Activated CD4-positive, alpha-beta T cell treated with anti-CD3 and anti-CD28 coated beads for 1 hour (primary cell): ENCODE data around the gene ARFIP1.
"Not testable (repeated sequence)": the region's sequence is repeated elsewhere in the genome, so short reads cannot be mapped to it uniquely, and the experiment has no call there.

ENCODE experiments used
- DNase-seq: peaks from one replicate; pipeline ENCODE4 v3.0.0-alpha.2; 2020

The ARFIP1 gene

GRCh38 chr4:152779513-152780266, at the start of gene ARFIP1, which contains the start of gene TIGD4:
TSS of gene ARFIP1 (plus strand) at chr4:152779954. CDS start at chr4:152829634, 49,680 bp downstream.
TSS of gene TIGD4 (minus strand) at chr4:152779730. CDS start at chr4:152771004, 8,726 bp downstream.
- DNase-seq: peak; percentile 92

- no peak for DNase-seq
Observed at GRCh38 chr4:152731997-152732396, 47.8 kb upstream of the ARFIP1 start.

GRCh38 chr4:152734015-152734698, 45.6 kb upstream of the ARFIP1 start:
- no peak for DNase-seq

- DNase-seq: no peak
Observed at GRCh38 chr4:152734699-152735050, 45.1 kb upstream of the ARFIP1 start.

GRCh38 chr4:152735396-152735859, 44.3 kb upstream of the ARFIP1 start:
- DNase-seq: no peak

GRCh38 chr4:152735906-152736305, 43.8 kb upstream of the ARFIP1 start:
- no peak for DNase-seq

- no peak for DNase-seq
Observed at GRCh38 chr4:152738827-152739226, 40.9 kb upstream of the ARFIP1 start.

GRCh38 chr4:152747444-152747843, 32.3 kb upstream of the ARFIP1 start:
- no peak for DNase-seq

- no peak for DNase-seq
Observed at GRCh38 chr4:152748619-152749018, 31.1 kb upstream of the ARFIP1 start.

- no peak for DNase-seq
Observed at GRCh38 chr4:152763796-152764195, 16.0 kb upstream of the ARFIP1 start.

- DNase-seq: not testable (repeated sequence)
Observed at GRCh38 chr4:152765069-152765737, 14.6 kb upstream of the ARFIP1 start.

GRCh38 chr4:152771741-152772533, 7.8 kb upstream of the ARFIP1 start:
- DNase-seq: no peak

- DNase-seq: no peak
Observed at GRCh38 chr4:152773339-152773738, 6.4 kb upstream of the ARFIP1 start.

GRCh38 chr4:152773953-152774352, 5.8 kb upstream of the ARFIP1 start:
- no peak for DNase-seq

GRCh38 chr4:152776352-152776751, 3.4 kb upstream of the ARFIP1 start:
- no peak for DNase-seq

- no peak for DNase-seq
Observed at GRCh38 chr4:152777488-152777887, 2.3 kb upstream of the ARFIP1 start.

GRCh38 chr4:152778656-152779512, 870 bp upstream of the ARFIP1 start:
- DNase-seq: peak; percentile 20

GRCh38 chr4:152780267-152780778, 569 bp downstream of the ARFIP1 start:
- no peak for DNase-seq

- DNase-seq: no peak
Observed at GRCh38 chr4:152784490-152785350, 5.0 kb downstream of the ARFIP1 start.
